22Rv1 (cell line): ENCODE data around the gene ZNF32.

ENCODE experiments used
- ZFX ChIP-seq: fragments of 450-650 bp; IDR thresholded peaks from 2 replicates; pipeline ENCODE4 v1.6.1; 2017; ENCODE audit warnings: antibody characterized with exemption, borderline replicate concordance
- TF ChIP-seq, protein P1 (sequence below): fragments of 450-650 bp; IDR thresholded peaks from 2 replicates; pipeline ENCODE4 v1.5.1; 2017; ENCODE audit warnings: mild to moderate bottlenecking

DNA sequence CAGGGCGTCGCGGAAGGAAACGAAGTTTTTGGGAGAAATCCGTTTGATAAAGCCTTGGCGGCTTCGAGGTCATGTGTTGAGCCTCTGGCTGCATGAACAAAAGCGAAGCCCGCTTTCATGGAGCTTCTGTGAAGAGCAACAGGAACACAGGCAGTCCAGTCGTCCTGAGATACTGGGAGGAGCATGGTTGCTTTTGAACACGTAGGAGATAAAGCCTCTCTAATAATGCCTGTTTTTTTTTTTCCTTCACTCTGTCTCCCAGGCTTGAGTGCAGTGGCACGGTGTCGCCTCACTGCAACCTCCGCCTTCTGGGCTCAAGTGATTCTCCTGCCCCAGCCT lies 473 bp upstream of the ZNF32 start:
- TF ChIP-seq, protein P1, sequence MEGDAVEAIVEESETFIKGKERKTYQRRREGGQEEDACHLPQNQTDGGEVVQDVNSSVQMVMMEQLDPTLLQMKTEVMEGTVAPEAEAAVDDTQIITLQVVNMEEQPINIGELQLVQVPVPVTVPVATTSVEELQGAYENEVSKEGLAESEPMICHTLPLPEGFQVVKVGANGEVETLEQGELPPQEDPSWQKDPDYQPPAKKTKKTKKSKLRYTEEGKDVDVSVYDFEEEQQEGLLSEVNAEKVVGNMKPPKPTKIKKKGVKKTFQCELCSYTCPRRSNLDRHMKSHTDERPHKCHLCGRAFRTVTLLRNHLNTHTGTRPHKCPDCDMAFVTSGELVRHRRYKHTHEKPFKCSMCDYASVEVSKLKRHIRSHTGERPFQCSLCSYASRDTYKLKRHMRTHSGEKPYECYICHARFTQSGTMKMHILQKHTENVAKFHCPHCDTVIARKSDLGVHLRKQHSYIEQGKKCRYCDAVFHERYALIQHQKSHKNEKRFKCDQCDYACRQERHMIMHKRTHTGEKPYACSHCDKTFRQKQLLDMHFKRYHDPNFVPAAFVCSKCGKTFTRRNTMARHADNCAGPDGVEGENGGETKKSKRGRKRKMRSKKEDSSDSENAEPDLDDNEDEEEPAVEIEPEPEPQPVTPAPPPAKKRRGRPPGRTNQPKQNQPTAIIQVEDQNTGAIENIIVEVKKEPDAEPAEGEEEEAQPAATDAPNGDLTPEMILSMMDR, result no peak
- TF ChIP-seq ZFX, result no peak
